ENCODE measurements around the gene ABCC6.
"Not testable (repeated sequence)": the region's sequence is repeated elsewhere in the genome, so short reads cannot be mapped to it uniquely, and the experiment has no call there.

Gene ABCC6

DNA sequence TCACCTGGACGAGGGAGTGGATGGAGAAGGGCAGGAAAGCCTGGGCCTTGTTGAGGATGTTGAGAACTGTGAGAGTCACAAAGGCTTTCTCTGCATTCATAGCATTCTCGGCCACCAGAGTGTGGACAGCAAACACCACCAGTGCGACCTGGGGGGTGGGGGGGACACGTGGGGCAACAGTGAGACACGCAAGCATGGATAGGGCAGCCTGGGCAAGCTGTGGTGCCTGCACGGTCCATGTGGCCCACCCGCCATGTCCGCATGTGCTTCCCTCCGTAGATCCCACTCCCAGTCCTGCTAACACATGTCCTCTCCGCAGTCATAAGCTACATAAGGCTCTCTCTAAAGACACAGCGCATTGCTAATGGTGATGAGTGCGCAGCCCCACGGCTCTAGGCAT is 34.5 kb downstream of the ABCC6 start:
- no peak for DNase-seq

DNA sequence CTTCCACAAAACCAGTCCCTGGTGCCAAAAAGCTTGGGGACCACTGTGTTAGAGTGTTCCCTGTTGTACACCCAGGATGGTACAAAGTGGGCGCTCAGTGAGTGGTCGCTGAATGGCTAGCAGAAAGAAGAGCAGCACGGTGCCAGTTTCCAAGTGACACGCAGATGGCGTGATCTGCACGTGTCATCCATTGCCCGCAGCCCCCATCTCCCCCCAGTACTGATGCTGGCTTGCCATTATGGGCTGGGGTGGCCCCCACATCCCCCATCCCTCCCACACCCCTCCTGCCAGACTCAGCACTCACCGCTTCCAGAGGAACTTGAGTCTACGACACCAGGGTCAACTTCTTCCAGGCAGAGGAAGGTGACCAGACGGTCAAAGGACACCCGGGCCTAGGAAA is 36.5 kb downstream of the ABCC6 start:
- no peak for DNase-seq

DNA sequence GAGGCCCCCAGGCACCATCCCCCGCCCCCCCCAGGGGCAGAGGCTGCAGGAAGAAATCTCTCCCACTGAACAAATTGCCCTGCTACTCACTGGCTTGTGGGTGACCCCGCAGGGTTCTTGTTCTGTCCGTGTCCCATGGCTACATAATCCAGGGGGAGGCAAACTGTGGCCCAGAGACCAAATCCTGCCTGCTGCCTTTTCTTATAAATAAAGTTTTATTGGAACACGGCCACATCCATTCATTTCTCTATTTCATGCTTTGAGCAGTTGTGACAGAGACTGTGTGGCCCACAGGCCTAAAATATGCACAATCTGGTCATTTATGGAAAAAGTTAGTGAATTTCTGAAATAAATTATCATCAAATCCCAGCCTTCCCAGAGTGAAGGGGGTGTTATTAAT is 38.2 kb downstream of the ABCC6 start:
- no peak for DNase-seq

DNA sequence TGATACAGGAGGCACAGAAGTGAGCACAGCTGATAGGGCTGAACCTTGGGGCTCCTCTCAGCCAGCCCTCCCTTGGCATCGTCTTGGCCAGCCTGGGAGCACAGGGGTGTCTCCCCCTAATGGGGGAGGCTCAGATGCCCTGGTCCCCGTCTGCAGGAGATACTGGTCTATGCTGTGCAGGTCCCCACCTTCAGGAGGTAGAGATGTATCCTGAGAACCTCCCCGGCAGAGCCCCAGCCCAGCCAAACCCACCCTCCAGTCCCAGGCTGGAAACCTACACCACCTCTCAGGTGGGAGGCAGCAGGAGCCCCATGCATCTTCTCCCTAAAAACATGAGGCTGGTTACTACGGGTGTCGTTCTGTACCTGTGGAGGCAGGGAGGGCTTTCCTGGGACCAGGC is 38.7 kb downstream of the ABCC6 start:
- no peak for DNase-seq

DNA sequence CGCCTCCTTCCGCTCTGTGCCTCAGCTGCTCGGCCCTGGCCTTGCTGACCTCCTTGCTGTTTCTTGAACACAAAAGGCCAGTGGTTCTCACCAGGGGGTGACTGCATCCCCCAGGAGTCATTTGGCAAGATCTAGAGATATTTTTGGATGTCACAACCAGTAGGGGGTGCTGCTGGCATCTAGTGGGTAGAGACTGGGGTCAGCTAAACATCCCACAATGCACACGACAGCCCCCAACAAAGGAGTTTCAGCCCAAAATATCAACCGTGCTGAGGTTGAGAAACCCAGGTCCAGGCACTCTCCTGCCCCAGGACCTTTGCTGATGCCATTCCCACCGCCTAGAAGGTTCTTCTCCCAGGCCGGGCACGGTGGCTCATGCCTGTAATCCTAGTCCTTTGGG is 39.7 kb downstream of the ABCC6 start:
- no peak for DNase-seq

DNA sequence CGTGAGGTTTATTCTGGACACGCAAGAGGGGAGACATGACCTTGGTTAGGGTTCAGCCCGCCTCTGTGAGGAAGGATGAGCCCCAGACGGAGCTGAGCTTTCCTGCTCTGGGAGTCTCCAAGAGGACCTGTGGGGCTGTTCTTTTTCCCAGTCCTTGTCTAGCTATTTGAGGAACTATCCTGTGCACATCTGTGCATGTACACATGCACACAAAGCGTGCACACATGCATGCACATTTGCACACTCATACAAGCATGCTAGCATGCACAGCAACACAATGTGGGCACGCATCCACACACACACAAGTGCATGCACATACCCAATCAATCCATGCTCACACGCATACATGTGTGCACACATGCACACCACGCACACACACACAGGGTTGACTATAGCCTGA is 40.4 kb downstream of the ABCC6 start:
- DNase-seq: no peak

DNA sequence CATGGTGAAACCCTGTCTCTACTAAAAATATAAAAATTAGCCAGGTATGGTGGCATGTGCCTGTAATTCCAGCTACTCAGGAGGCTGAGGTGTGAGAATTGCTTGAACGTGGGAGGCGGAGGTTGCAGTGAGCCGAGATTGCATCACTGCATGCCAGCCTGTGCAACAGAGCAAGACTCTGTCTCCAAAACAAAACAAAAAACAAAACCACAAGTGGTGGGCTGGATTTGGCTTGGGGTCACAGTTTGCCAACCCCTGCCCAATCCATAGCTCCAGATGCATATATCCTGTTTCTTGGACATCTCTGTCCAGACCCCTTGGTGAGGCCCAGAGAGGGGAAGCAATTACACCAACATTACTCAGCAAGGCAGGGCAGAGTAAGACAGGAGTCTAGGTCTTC is 41.5 kb downstream of the ABCC6 start:
- not testable (repeated sequence) for DNase-seq

DNA sequence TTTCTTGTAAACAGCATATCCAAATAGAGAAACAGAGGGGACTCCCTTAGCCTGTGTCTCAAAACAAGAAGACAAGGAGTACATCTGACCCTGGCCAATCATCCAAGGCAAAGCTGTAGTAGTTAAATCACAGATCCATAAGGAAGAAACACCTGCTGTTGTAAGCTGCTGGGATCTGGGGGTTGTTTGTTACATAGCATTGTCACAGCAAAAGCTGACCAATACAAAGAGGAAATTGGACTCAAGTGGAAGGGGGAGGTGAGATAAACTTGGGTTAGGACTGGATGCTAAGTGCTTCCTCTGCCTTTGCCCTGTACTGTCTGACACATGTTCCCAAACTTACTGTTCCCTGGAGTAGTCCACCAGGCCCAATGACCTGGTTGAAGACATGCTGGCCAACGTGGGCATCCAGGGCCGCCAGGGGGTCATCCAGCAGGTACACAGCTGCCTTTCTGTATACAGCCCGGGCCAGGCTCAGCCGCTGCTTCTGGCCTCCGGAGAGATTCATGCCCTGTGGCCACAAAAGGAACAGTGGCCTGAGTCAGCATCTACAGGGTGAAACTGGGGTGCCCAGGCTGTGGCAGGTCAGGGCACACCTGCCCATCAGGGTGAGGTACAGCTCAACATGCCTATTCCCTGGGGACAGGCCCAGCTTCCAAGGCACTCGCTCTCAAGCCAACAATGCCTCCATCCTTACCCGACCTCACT is 44.7 kb downstream of the ABCC6 start:
- DNase-seq: no peak

DNA sequence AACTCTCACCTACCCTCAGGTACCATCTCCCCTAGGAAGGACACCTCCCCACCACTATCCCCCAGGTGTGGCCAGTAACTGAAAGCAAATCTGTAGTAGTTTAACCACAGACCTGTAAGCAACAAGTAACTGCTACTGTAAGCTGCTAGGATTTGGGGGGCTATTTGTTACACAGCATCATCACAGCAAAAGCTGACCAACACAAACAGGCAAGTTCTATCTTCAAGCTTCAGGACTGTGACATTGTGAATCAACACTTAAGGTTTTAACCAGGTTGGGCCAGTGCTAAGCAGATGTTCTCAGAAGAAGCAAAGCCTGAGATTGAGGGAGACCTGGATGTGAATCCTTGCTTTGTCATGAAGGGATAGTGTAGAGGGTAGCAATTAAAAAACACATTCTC is 47.0 kb downstream of the ABCC6 start:
- DNase-seq: no peak

DNA sequence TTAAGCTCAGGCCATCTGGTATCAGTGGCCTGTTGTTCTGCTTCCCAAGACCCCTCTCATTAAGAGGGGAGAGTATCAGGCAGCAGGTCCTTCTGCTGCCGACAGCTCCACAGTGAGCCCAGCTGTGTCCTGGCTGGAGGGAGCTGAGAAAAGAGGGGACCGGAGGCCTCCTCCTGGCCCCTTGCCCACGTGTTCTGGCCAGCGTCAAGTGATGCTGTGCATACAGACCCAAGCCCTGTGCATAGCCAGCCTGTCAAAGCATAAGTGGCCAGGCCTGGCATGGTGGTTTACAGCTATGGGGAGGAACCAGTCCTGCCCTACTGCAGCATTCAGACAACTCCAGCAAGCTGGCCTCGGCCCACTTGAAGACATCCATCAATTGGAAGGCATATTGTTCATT is 48.0 kb downstream of the ABCC6 start:
- DNase-seq: no peak

DNA sequence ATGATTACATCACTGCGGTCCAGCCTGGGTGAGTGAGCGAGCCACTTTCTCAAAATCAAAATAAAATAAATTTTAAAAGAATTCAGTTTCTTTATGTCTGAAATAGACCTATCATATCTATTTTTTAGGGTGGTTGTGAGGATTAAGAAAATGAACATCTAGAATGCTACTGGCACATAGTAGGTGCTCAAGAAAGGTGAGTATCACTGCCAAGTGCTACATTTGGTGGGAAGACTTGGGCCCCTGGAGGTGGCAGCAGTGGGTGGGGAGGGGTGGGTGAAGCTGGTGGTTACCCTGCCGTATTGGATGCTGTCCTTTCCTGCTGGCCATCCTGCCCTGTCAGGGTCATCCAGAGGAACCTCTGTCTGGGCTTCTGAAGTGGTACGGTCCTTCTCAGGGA is 50.3 kb downstream of the ABCC6 start:
- DNase-seq: no peak

DNA sequence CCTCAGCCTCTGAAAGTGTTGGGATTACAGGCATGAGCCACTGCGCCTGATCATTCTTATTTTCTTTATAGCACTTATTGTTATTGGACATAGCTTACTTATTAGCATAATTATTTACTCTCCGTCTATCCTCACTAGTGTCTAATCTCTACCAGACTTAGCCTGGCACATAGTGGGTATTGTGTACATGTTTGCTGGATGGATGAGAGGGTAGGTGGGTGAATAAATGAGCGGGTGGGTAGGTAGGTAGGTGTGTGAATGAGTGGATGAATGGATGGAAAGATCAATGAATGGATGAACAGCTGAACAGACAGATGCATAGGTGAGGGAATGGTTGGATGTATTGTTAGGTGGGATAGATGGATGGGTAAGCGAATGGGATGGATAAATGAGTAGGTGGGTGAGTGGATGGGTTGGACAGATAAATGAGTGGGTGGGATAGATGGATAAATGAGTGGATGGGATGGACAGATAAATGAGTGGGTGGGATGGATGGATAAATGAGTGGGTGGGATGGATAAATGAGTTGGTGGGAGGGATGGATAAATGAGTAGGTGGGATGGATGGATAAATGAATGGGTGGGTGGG is 51.9 kb downstream of the ABCC6 start:
- no peak for DNase-seq

DNA sequence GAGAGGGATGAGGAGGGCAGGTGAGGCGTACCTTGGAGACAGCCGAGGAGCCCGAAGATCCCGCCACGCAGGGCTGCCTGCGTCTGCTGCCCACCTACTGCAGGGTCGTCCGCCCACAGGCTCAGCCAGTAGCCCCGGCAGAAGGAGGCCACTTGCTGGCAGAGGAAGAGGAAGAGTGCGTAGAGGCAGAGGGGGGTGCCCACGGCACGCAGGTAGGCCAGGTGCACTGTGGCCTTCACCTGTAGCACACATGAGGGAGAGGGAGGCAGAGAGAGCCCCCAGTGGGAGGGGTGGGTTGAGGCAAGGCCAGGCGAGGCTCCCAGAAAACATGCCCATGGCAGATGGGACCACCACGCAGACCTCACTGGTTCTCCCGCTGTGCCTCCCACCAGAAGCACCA is 53.7 kb downstream of the ABCC6 start:
- no peak for DNase-seq

DNA sequence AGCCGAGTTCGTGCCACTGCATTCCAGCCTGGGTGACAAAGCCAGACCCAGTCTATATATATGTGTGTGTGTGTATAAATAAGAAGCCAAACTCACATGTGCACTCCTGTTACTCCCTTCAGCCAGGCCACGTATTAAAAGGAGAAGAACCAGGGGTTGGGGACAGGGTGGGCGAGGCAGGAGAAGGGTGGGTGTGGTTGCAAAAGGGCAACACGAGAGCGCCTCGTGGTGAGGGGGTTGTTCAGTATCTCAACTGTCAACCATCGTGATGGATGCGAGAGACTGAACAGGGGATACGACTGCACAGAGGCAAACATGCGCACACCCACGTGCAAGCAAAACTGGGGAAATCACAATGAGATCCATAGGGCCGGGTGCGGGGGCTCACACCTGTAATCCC is 54.9 kb downstream of the ABCC6 start:
- no peak for DNase-seq

DNA sequence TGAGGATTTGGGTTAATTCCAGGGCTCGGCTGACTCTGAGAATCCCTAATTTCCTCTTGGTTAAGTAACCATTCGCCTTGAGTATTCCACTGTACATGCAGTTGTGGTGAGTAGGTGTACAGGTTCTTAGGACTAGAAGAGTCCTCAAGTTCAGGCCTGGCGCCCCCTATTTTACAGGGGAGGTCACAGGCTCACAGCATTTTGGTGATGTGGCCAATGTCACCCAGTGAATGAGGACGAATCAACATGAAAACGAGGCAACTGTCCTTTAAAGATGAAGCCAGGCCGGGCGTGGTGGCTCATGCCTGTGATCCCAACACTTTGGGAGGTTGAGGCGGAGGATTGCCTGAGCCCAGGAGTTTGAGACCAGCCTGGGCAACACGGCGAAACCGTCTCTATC is 55.4 kb downstream of the ABCC6 start:
- DNase-seq: no peak

DNA sequence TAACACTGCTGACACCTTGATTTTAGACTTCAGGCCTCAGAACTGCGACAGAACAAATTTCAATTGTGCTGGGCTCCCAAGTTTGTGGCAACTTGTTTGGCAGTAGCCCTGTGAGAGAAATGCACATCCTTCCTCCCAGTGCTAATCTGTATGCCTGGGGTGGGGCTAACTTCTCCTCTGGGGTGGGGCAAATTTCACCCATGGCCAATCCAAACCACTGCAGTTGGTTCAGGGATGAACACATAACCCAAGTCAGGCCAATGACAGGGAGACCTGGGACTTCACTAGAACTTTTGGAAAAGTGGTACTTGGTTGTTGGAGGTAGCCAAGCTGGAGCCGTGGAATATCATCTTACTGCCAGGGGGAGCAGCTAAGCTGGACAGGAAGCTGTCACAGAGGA is 56.3 kb downstream of the ABCC6 start:
- DNase-seq: no peak

DNA sequence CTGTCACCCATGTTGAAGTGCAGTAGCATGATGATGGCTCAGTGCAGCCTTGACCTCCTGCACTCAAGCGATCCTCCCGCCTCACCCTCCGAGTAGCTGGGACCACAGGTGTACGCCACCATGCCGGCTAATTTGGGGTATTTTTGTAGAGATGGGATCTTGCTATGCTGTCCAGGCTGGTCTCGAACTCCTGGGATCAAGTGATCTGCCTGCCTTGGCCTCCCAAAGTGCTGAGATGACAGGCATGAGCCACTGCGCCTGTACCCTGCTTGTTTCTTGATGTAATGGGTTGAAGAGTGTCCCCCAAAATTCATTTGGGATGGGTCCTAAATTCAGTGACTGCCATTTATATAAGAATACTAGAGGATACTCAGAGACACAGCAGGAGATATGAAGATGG is 57.2 kb downstream of the ABCC6 start:
- DNase-seq: no peak

DNA sequence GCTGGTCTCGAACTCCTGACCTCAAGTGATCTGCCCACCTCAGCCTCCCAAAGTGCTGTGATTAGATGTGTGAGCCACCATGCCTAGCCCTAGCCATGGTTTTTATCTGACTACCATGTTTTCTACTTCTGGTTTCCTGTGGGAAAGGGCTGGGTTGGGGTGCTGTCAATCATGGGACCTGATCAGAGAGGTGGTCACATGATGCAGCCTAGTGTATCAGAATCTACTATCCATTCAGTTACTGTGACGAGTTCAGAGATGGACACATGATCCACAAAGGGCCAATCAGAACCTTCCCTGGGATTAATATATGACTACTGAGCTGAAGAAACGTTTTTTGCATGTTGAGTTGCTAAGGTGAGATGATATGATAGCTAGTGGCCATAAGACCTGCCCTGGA is 59.1 kb downstream of the ABCC6 start:
- DNase-seq: no peak

DNA sequence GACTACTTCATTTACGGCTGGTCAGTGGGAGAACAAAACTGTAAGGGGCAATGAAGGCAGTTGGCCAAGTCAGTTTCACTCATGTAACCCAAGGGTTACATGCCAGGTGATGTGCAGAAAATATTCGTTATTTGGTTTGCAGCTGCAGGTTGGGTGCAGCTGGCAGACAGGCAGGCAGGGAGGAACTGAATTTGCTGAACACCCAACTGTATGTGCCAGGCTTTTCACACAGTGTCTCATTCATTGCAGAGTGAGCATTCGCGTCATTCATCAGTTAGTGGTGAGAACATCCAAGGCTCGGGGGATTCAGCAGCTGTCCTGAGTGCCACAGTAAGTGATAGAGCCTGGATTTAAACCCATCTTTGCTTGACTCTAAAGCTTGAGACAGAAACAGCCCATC is 59.7 kb downstream of the ABCC6 start:
- DNase-seq: no peak

DNA sequence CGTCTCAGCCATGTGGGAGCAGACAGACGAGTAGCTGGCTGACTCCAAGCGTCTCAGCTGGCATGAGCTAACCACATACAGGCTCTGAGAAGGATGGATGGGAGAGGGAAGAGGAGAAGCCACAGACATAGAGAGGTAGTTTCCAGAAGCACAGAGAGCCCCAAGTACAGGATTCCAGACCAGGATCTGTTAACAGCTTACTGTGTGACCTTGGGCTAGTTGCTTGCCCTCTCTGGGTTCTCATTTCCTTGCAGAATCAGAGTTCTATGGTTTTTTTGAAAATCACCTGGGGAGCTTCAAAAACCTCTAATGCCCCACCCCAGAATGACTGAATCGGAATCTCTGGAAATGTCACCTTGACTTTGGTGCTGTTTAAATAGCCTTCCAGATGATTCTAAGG is 60.2 kb downstream of the ABCC6 start:
- DNase-seq: no peak

DNA sequence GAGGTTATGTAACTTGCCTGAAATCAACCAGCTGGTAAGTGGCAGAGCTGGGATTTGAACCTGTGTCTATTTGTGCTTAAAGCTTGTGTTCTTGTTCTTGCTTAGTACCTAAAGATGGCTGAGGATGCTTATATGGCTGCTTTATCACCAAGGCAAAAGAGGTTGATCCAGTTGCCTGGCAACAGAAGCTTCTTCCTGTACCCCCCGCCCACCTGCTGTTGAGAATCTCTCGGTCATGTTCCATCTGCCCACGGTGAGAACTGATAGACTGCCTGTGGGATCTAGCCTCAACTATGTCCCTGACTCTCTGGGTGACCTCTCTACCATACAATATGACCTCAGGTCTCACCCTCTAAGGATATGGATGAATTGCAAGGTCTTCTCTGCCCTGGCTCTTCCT is 60.7 kb downstream of the ABCC6 start:
- no peak for DNase-seq

DNA sequence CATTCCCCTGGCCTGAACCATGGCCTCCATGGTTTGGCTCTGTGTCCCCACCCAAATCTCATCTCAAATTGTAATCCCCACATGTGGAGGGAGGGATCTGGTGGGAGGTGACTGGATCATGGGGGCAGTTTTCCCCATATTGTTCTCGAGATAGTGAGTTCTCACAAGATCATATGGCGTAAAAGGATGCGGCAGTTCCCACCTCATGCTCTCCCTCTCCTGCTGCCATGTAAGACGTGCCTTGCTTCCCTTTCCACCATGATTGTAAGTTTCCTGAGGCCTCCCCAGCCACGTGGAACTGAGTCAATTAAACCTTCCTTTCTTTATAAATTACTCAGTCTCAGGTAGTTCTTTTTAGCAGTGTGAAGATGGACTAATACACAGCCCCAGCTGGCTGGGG is 61.5 kb downstream of the ABCC6 start:
- not testable (repeated sequence) for DNase-seq

DNA sequence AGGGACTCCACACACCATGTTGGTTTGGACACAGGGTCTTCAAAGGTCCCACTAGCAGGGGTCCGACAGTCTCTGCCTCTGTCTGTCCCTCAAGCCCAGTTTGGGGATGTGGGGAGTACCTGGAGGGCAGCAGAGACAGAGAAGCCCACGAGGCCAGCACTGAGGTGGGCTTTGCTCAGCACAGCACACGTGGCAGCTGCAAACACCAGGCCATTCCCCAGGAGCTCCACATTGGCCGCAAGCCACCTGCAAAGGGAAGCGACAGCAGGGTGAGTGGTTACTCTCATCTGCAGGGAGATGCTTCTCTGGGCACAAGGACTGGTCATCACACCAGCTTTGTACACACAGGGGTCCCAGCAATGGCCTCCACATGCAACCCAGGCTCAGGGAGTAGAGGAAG is 62.0 kb downstream of the ABCC6 start:
- no peak for DNase-seq

DNA sequence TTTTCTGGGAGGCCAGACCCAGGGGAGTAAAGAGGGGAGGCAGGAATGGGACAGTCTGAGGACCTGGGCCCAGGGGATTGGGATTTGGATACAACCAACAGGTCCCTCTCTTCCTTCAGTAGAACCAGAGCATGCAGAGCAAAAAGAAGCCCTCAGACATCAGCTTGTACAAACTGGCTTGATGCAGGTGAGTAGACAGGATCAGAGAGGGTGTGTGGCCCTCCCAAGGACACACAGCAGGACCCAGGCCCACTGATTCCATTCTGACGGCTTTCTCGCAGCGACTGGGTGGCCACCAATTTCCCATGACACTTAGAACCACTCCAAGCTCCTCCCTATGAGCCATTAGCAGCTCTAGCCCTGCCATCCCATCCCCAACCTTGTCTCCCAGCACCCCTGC is 63.6 kb downstream of the ABCC6 start:
- no peak for DNase-seq

DNA sequence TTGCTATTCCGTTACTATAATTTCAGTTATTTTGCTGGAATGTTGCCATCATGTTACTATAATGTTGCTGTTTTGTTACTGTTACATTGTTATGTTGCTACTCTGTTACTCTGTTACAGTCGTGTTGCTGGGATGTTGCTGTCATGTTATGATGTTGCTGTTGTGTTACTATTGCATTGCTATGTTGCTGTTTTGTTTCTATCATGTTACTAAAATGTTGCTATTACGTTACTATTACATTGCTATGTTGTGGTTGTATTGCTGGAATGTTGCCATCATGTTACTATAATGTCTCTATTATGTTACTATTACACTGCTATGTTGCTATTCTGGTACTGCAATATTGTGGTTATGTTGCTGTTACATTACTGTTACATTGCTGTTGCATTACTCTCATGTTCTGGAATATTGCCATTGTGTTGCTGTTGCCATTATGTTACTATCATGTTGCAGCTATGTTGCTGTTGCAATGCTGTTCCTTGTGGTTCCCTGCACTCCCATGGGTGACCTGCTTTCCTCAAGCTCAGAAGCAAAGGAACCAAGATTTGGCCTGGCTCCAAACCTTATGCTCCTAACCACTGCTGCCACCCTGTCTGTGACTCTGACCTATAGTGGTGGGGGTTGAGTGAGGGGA is 64.4 kb downstream of the ABCC6 start:
- no peak for DNase-seq

Data from activated T-cell treated with anti-CD3 and anti-CD28 coated beads for 4 hours (primary cell).